T-cell (primary cell): ENCODE measurements around the gene NCCRP1. TPM values are rescaled to one million over a fixed set of nuclear protein-coding genes. Genes with fewer than 3 reads are reported as not detected.

Experiments used
- ATAC-seq, 4 experiments: fragments of 200-7000 bp in 3 of 4; fragments of 150-1000 bp in 1 of 4; cut with Tn5 transposase; replicated peaks in 1 of 4; 1 replicate in 3 of 4; 2 replicates in 1 of 4; pipeline ENCODE4 v1.10.0; 2021; ENCODE audit warnings: moderate library complexity in 3 of 4, mild to moderate bottlenecking in 2 of 4, moderate number of reproducible peaks in 1 of 4
- CTCF ChIA-PET, 2 donors: fragments of 300-600 bp; sonication (Branson Sonifier 250); formaldehyde crosslinking; loops; one replicate each; lab custom pipeline; 2022; ENCODE audit warnings: antibody characterized with exemption in 2 of 2; lab: Charles Lee
- POLR2A ChIA-PET, 2 donors: fragments of 300-600 bp; sonication (Branson Sonifier 250); formaldehyde crosslinking; loops; one replicate each; lab custom pipeline; 2022; ENCODE audit warnings: antibody characterized with exemption in 2 of 2; lab: Charles Lee
- DNase-seq, 35 experiments: peaks; one replicate each; pipeline versions ENCODE4 v3.0.0 to v3.0.0-alpha.2; 2013 to 2023
- H3K27ac ChIP-seq: one replicate; pipeline ENCODE4 v1.5.1; 2013; ENCODE audit warnings: low read length
- H3K27me3 ChIP-seq, 2 experiments: replicated peaks in 1 of 2; 1 replicate in 1 of 2; 2 replicates in 1 of 2; pipeline versions ENCODE4 v1.6.1 to v1.7.0; 2013; ENCODE audit warnings: low read length in 1 of 2, mixed read lengths in 1 of 2; ENCODE audit not compliant: control insufficient read depth in 2 of 2, insufficient read depth in 2 of 2; ENCODE audit errors: extremely low read depth in 1 of 2
- H3K36me3 ChIP-seq, 2 donors: 1 replicate in 1 of 2; 2 replicates in 1 of 2; pipeline versions ENCODE4 v1.6.1 to v1.7.0; 2013; ENCODE audit warnings: low read length in 1 of 2; ENCODE audit not compliant: control insufficient read depth in 2 of 2, insufficient read depth in 1 of 2; ENCODE audit errors: extremely low read depth in 1 of 2
- H3K4me1 ChIP-seq, 2 experiments: 1 replicate in 1 of 2; 2 replicates in 1 of 2; pipeline versions ENCODE4 v1.6.1 to v1.7.0; 2013; ENCODE audit warnings: low read length in 2 of 2, mixed read lengths in 1 of 2; ENCODE audit not compliant: insufficient read depth in 2 of 2, control insufficient read depth in 1 of 2; ENCODE audit errors: extremely low read depth in 1 of 2
- H3K4me3 ChIP-seq, 2 donors: 1 replicate in 1 of 2; 2 replicates in 1 of 2; pipeline versions ENCODE4 v1.5.1 to v1.7.0; 2013; ENCODE audit warnings: mild to moderate bottlenecking in 2 of 2, low read length in 1 of 2, moderate library complexity in 1 of 2; ENCODE audit not compliant: control insufficient read depth in 1 of 2; ENCODE audit errors: extremely low read depth in 1 of 2
- H3K9me3 ChIP-seq: 2 replicates; pipeline ENCODE4 v1.7.0; 2013
- H3K27ac Mint-ChIP-seq, 2 donors: one replicate each; pipeline ENCODE4 v1.8.0; 2020 to 2021; ENCODE audit warnings: mild to moderate bottlenecking in 2 of 2, mixed read lengths in 2 of 2
- H3K27me3 Mint-ChIP-seq, 2 donors: one replicate each; pipeline ENCODE4 v1.8.0; 2021 to 2022; ENCODE audit warnings: mixed read lengths in 2 of 2
- H3K36me3 Mint-ChIP-seq: one replicate; pipeline ENCODE4 v1.8.0; 2021; ENCODE audit warnings: mixed read lengths
- H3K4me1 Mint-ChIP-seq, 3 donors: one replicate each; pipeline ENCODE4 v1.8.0; 2020 to 2022; ENCODE audit warnings: mixed read lengths in 3 of 3, mild to moderate bottlenecking in 1 of 3
- H3K4me3 Mint-ChIP-seq, 3 donors: one replicate each; pipeline ENCODE4 v1.8.0; 2020 to 2022; ENCODE audit warnings: mild to moderate bottlenecking in 3 of 3, mixed read lengths in 3 of 3, moderate library complexity in 3 of 3
- H3K9me3 Mint-ChIP-seq, 3 donors: one replicate each; pipeline ENCODE4 v1.8.0; 2020 to 2022; ENCODE audit warnings: mixed read lengths in 3 of 3
- WGBS: methylation state at CpG from one replicate; pipeline ENCODE4 v1.1.5; 2013; ENCODE audit warnings: missing lambda C conversion rate; ENCODE audit not compliant: insufficient coverage; 5-methylcytosine and 5-hydroxymethylcytosine counted together
- total RNA-seq, 35 experiments: library from RNA in 6 of 35; stranded (reverse) in 6 of 35; fragments of 120-200 nt in 1 of 35; gene quantifications; one replicate each; pipeline versions ENCODE4 v1.2.1 to v1.2.4 and lab custom pipeline; 2013 to 2026

NCCRP1 gene
- total RNA-seq, 5 donors from 2014 or later (not counting 1 experiment from before 2014, with no cell fraction given) = 0.23 to 0.46 (median 0.41) TPM; not detected in 2

DNA sequence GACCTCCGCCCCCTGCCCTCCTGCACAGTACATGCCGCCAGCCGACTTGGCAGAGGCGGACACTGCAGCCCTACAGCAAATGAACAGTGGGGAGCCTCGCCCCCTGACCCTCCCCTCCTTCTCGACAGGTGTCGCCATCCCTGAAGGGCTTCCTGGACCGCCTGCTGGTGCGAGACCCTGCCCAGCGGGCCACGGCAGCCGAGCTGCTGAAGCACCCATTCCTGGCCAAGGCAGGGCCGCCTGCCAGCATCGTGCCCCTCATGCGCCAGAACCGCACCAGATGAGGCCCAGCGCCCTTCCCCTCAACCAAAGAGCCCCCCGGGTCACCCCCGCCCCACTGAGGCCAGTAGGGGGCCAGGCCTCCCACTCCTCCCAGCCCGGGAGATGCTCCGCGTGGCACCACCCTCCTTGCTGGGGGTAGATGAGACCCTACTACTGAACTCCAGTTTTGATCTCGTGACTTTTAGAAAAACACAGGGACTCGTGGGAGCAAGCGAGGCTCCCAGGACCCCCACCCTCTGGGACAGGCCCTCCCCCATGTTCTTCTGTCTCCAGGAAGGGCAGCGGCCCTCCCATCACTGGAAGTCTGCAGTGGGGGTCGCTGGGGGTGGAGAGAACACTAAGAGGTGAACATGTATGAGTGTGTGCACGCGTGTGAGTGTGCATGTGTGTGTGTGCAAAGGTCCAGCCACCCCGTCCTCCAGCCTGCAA lies 18.3 kb upstream of the NCCRP1 start:
- ChIA-PET CTCF (no interaction called here), POLR2A (no interaction called here)
- no peak for DNase-seq
- Histone ChIP-seq H3K27me3 (no peaks in the 10 kb centered on the region), H3K9me3 (no peaks in the 10 kb centered on the region), H3K27ac (no peak overlapping the region), H3K4me3 (no peak overlapping the region), H3K4me1 (no peaks in the 10 kb centered on the region), H3K36me3 (peaks cover 8 to 27% of the 10 kb centered on the region in 2 donors)
- no peak overlapping the region for H3K4me3 Mint-ChIP-seq
- H3K4me1 Mint-ChIP-seq = no peaks in the 10 kb centered on the region
- 96% methylated on average over 19 of the region's 30 CpGs for WGBS
- no peak for ATAC-seq
- H3K27ac Mint-ChIP-seq = no peak overlapping the region
- no peaks in the 10 kb centered on the region for H3K27me3 Mint-ChIP-seq
- peaks cover 9% of the 10 kb centered on the region for H3K36me3 Mint-ChIP-seq
- no peaks in the 10 kb centered on the region for H3K9me3 Mint-ChIP-seq

- no peaks in the 10 kb centered on the region for H3K4me1 Mint-ChIP-seq
- no peaks in the 10 kb centered on the region for H3K9me3 Mint-ChIP-seq
- POLR2A ChIA-PET = no interaction called here
- H3K27me3 Mint-ChIP-seq = no peaks in the 10 kb centered on the region
- no peaks in the 10 kb centered on the region for H3K27me3 ChIP-seq
- peaks cover 9% of the 10 kb centered on the region for H3K36me3 Mint-ChIP-seq
- ATAC-seq (no peak), DNase-seq (no peak)
- H3K4me3 Mint-ChIP-seq = no peak overlapping the region
- H3K27ac ChIP-seq = no peak overlapping the region
- H3K4me3 ChIP-seq = no peak overlapping the region
- CTCF ChIA-PET = no interaction called here
- no peaks in the 10 kb centered on the region for H3K9me3 ChIP-seq
- no peak overlapping the region for H3K27ac Mint-ChIP-seq
- WGBS = 98% methylated on average over 5 of the region's 10 CpGs
- peaks cover 8 to 21% of the 10 kb centered on the region in 2 donors for H3K36me3 ChIP-seq
- H3K4me1 ChIP-seq = no peaks in the 10 kb centered on the region
Measured at GRCh38 chr19:39179754-39180153, 17.0 kb upstream of the NCCRP1 start.

GRCh38 chr19:39180749-39181148 lies 16.0 kb upstream of the NCCRP1 start:
- ChIA-PET CTCF (no interaction called here), POLR2A (no interaction called here)
- H3K27me3 ChIP-seq = no peaks in the 10 kb centered on the region
- Mint-ChIP-seq H3K4me3 (no peak overlapping the region), H3K27ac (no peak overlapping the region), H3K9me3 (no peaks in the 10 kb centered on the region), H3K4me1 (no peaks in the 10 kb centered on the region), H3K36me3 (peaks cover 7% of the 10 kb centered on the region), H3K27me3 (peaks cover 0 to under 1% of the 10 kb centered on the region in 2 donors)
- H3K9me3 ChIP-seq = no peaks in the 10 kb centered on the region
- DNase-seq (no peak), ATAC-seq (no peak)
- peaks cover 8 to 19% of the 10 kb centered on the region in 2 donors for H3K36me3 ChIP-seq
- H3K27ac ChIP-seq = no peak overlapping the region
- WGBS = 91% methylated on average over 9 of the region's 9 CpGs
- H3K4me3 ChIP-seq = no peak overlapping the region
- no peaks in the 10 kb centered on the region for H3K4me1 ChIP-seq

DNA sequence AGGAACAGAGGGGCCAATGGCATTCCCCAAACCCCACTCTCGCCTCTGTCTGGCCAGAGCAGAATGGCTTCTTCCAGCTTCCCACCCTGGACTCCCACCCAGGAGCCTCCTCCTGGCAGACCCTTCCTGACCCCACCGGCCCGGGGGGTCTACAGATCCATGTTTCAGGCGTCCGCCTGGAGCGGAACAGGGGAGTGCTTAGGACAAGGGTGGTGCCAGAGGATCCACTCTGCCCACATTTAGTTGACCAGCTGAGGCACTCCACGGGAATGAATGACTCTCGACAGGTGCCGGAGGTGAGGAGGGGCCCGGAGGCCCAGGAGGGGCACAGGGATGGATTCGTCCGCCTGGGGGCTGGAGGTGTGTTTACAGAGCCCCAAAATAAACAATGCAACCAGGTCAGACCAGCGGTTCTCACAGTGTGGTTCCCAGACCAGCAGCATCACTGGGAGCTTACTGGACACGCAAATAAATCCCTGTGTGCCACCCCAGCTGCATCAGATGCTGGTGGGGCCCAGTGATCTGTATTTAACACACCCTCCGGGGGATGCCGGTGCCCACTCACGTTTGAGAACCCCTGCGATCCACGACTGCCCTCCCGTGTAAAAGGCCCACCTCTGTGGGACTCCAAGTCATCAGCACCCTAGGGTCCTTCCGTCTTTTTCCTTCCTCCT lies 15.1 kb upstream of the NCCRP1 start:
- no peak for ATAC-seq
- Mint-ChIP-seq H3K27me3 (peaks cover 0 to 2% of the 10 kb centered on the region in 2 donors), H3K4me3 (no peak overlapping the region), H3K9me3 (no peaks in the 10 kb centered on the region), H3K36me3 (peaks cover 5% of the 10 kb centered on the region), H3K4me1 (no peaks in the 10 kb centered on the region), H3K27ac (no peak overlapping the region)
- peaks cover 8 to 13% of the 10 kb centered on the region in 2 donors for H3K36me3 ChIP-seq
- DNase-seq = no peak
- H3K9me3 ChIP-seq = no peaks in the 10 kb centered on the region
- H3K27ac ChIP-seq = no peak overlapping the region
- H3K27me3 ChIP-seq = no peaks in the 10 kb centered on the region
- H3K4me1 ChIP-seq = no peaks in the 10 kb centered on the region
- POLR2A ChIA-PET = no interaction called here
- WGBS = 94% methylated on average over 16 of the region's 21 CpGs
- CTCF ChIA-PET = no interaction called here
- H3K4me3 ChIP-seq = no peak overlapping the region

- DNase-seq = no peak
- H3K27me3 Mint-ChIP-seq = peaks cover 0 to 2% of the 10 kb centered on the region in 2 donors
- H3K9me3 Mint-ChIP-seq = no peaks in the 10 kb centered on the region
- ChIA-PET POLR2A (no interaction called here), CTCF (interaction anchor here in 1 of 2 donors (0.6 to 0.7 kb wide), 2 partner anchors 172 to 191 kb away, joined by 3 to 5 read pairs; no protein-coding TSS in a partner anchor)
- Histone ChIP-seq H3K4me1 (no peaks in the 10 kb centered on the region), H3K36me3 (peaks cover 8 to 9% of the 10 kb centered on the region in 2 donors), H3K9me3 (no peaks in the 10 kb centered on the region), H3K27ac (no peak overlapping the region), H3K27me3 (no peaks in the 10 kb centered on the region), H3K4me3 (no peak overlapping the region)
- no peak overlapping the region for H3K4me3 Mint-ChIP-seq
- H3K36me3 Mint-ChIP-seq = peaks cover 5% of the 10 kb centered on the region
- no peak for ATAC-seq
- no peaks in the 10 kb centered on the region for H3K4me1 Mint-ChIP-seq
- 100% methylated on average over 1 of the region's 4 CpGs for WGBS
- no peak overlapping the region for H3K27ac Mint-ChIP-seq
Measured at GRCh38 chr19:39182174-39182505, 14.6 kb upstream of the NCCRP1 start.

DNA sequence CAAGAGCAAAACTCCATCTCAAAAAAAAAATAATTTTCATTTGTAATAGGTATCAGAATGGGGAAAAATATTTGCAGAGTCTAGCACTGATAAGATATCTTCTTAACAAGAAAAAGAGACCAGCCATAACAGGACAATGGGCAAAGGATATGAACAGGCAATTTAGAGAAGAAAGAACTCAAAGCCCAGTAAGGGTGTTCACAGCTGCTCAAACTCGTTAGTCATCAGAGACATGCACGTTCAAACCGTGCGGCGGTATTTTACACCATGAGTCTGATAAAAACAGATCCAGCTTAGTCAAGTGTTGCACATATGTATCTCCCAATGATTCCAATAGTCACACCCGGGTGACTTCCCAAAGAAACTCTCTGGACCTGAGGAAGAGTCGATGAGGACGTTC lies 13.7 kb upstream of the NCCRP1 start:
- no peaks in the 10 kb centered on the region for H3K9me3 ChIP-seq
- POLR2A ChIA-PET = no interaction called here

More for the DNA sequence above, 13.7 kb upstream of the NCCRP1 start:
- Mint-ChIP-seq H3K27ac (no peak overlapping the region), H3K4me3 (no peak overlapping the region), H3K9me3 (no peaks in the 10 kb centered on the region), H3K27me3 (peaks cover 0 to 4% of the 10 kb centered on the region in 2 donors), H3K4me1 (no peaks in the 10 kb centered on the region), H3K36me3 (peaks cover 3% of the 10 kb centered on the region)
- CTCF ChIA-PET = no interaction called here
- Histone ChIP-seq H3K27me3 (peaks cover 0 to 6% of the 10 kb centered on the region in 2 experiments), H3K4me3 (no peak overlapping the region), H3K4me1 (no peaks in the 10 kb centered on the region), H3K36me3 (peaks cover 2 to 7% of the 10 kb centered on the region in 2 donors), H3K27ac (no peak overlapping the region)
- DNase-seq = no peak
- WGBS = 98% methylated on average over 5 of the region's 8 CpGs
- no peak for ATAC-seq
